Lung (tissue), 12 donors: ENCODE data around the gene KLRF1. TPM values are rescaled to one million over a fixed set of nuclear protein-coding genes. Genes with fewer than 3 reads are reported as not detected.

Experiments
- ATAC-seq: fragments of 200-7000 bp; cut with Tn5 transposase; one replicate; pipeline ENCODE4 v1.9.1; 2020; ENCODE audit warnings: moderate number of reproducible peaks; ENCODE audit not compliant: insufficient read depth, low FRiP score
- DNase-seq, 3 donors: peaks; one replicate each; pipeline ENCODE4 v3.0.0-alpha.2; 2013 to 2017
- H3K27ac ChIP-seq, 2 donors: one replicate each; pipeline ENCODE4 v1.5.1; 2013; ENCODE audit warnings: mild to moderate bottlenecking in 2 of 2, moderate library complexity in 2 of 2, control low read depth in 1 of 2, inconsistent platforms in 1 of 2, low read depth in 1 of 2, low read length in 1 of 2
- H3K27me3 ChIP-seq, 3 donors: one replicate each; pipeline ENCODE4 v1.5.1; 2013; ENCODE audit warnings: low read length in 2 of 3; ENCODE audit not compliant: control insufficient read depth in 3 of 3, insufficient read depth in 3 of 3
- H3K36me3 ChIP-seq, 4 donors: one replicate each; pipeline ENCODE4 v1.5.1; 2013; ENCODE audit warnings: low read length in 4 of 4, mild to moderate bottlenecking in 1 of 4, moderate library complexity in 1 of 4; ENCODE audit not compliant: control insufficient read depth in 4 of 4, insufficient read depth in 4 of 4
- H3K4me1 ChIP-seq, 5 donors: one replicate each; pipeline ENCODE4 v1.5.1; 2013; ENCODE audit warnings: low read length in 5 of 5, mild to moderate bottlenecking in 2 of 5, moderate library complexity in 1 of 5; ENCODE audit not compliant: control insufficient read depth in 5 of 5, insufficient read depth in 5 of 5
- H3K4me3 ChIP-seq: one replicate; pipeline ENCODE4 v1.5.1; 2013; ENCODE audit warnings: mild to moderate bottlenecking, control low read depth, moderate library complexity
- H3K9ac ChIP-seq, 2 donors: one replicate each; pipeline ENCODE4 v1.5.1; 2013; ENCODE audit warnings: low read length in 2 of 2, control low read depth in 1 of 2; ENCODE audit not compliant: insufficient read depth in 1 of 2
- H3K9me3 ChIP-seq, 4 donors: one replicate each; pipeline ENCODE4 v1.5.1; 2013; ENCODE audit warnings: low read length in 3 of 4, mild to moderate bottlenecking in 1 of 4, moderate library complexity in 1 of 4; ENCODE audit not compliant: control insufficient read depth in 4 of 4, insufficient read depth in 3 of 4
- CTCF ChIP-seq: IDR thresholded peaks from 2 replicates; pipeline ENCODE4 v1.5.1; 2012; ENCODE audit warnings: mild to moderate bottlenecking; ENCODE audit errors: control extremely low read depth, extremely low read depth
- WGBS, 2 donors: extraction: QIAGEN DNeasy Blood & Tissue Kit; methylation state at CpG; one replicate each; pipeline ENCODE4 v1.1.7; 2013; 5-methylcytosine and 5-hydroxymethylcytosine counted together
- polyA plus RNA-seq, 2 donors: library from polyadenylated mRNA; stranded (reverse); fragments of 200-250 nt; gene quantifications; one replicate each; pipeline ENCODE4 v1.2.1, GENCODE V29; 2013
- total RNA-seq, 2 donors: library from RNA; depleted of rRNA in 1 of 2; stranded (reverse); fragments of >200 nt in 1 of 2; gene quantifications; one replicate each; pipeline ENCODE4 v1.2.1, GENCODE V29; 2014 to 2021
- donor health status: control.
- donor health status: control.
- donor health status: Bipolar disorder and iron deficiency.
- donor health status: healthy.
- donor health status: DM: yes; HTN: yes; CAD: no.

Gene KLRF1
- total and polyA plus RNA-seq, 4 donors = 1.1 to 2.2 (median 1.4) TPM

- ATAC-seq = no peak
- Histone ChIP-seq H3K9ac (no peak overlapping the region), H3K9me3 (no peaks in the 10 kb centered on the region), H3K27ac (no peak overlapping the region), H3K4me1 (no peaks in the 10 kb centered on the region), H3K4me3 (no peak overlapping the region), H3K27me3 (peaks cover 0 to 2% (median 0%) of the 10 kb centered on the region in 3 donors), H3K36me3 (no peaks in the 10 kb centered on the region)
- no peak for TF ChIP-seq CTCF
- WGBS, 2 donors = 92 to 96% methylated on average over 5 of the region's 5 CpGs
- DNase-seq = no peak
Measured at GRCh38 chr12:9881988-9882387, 54.7 kb downstream of the KLRF1 start.

- no peak overlapping the region for H3K27ac ChIP-seq
- ATAC-seq = no peak
- TF ChIP-seq CTCF = no peak
Measured at GRCh38 chr12:9883175-9883574, 55.9 kb downstream of the KLRF1 start.

GRCh38 chr12:9888665-9889273 lies 61.5 kb downstream of the KLRF1 start:
- H3K27ac ChIP-seq = no peak overlapping the region
- H3K4me3 ChIP-seq = no peak overlapping the region
- H3K27me3 ChIP-seq = peaks cover 0 to 2% (median 0%) of the 10 kb centered on the region in 3 donors
- no peak overlapping the region for H3K9ac ChIP-seq
- H3K4me1 ChIP-seq = no peaks in the 10 kb centered on the region
- WGBS, 2 donors = 66 to 72% methylated on average over 4 of the region's 4 CpGs
- DNase-seq = no peak
- no peaks in the 10 kb centered on the region for H3K9me3 ChIP-seq
- ATAC-seq = no peak
- no peak for TF ChIP-seq CTCF
- no peaks in the 10 kb centered on the region for H3K36me3 ChIP-seq

More at GRCh38 chr12:9883175-9883574, 55.9 kb downstream of the KLRF1 start:
- peak in 1 of 3 donors; percentile 36 for DNase-seq
- H3K9ac ChIP-seq = no peak overlapping the region
- H3K9me3 ChIP-seq = no peaks in the 10 kb centered on the region
- no peak overlapping the region for H3K4me3 ChIP-seq
- H3K4me1 ChIP-seq = no peaks in the 10 kb centered on the region
- peaks cover 0 to 2% (median 0%) of the 10 kb centered on the region in 3 donors for H3K27me3 ChIP-seq
- no peaks in the 10 kb centered on the region for H3K36me3 ChIP-seq

Other genes starting within 250 kb of the KLRF1 start
- 1 to 10 TPM; 1.4 to 3.5 TPM for gene KLRB1, start 219.6 kb upstream of the KLRF1 start, total RNA-seq
- gene KLRB1, start 219.6 kb upstream of the KLRF1 start, polyA plus RNA-seq = 1 to 10 TPM; 1.9 to 2.7 TPM
- gene CLEC2D, start 157.8 kb upstream of the KLRF1 start, total RNA-seq = 10 to 100 TPM; 11.6 to 30.5 TPM
- 1 to 10 TPM; 4.4 to 6.4 TPM for gene CLEC2D, start 157.8 kb upstream of the KLRF1 start, polyA plus RNA-seq
- 1 to 10 TPM in 1 of 2 donors, under 1 TPM in 1; 0.74 to 2.1 TPM for gene CLECL1, start 94.4 kb upstream of the KLRF1 start, total RNA-seq
- gene CLECL1, start 94.4 kb upstream of the KLRF1 start, polyA plus RNA-seq = 1 to 10 TPM in 1 of 2 donors, under 1 TPM in 1; 0.72 to 1.9 TPM
- gene CD69, start 66.6 kb upstream of the KLRF1 start, total RNA-seq = 10 to 100 TPM in 1 of 2 donors, 1 to 10 TPM in 1; 5.2 to 17.4 TPM
- gene CD69, start 66.6 kb upstream of the KLRF1 start, polyA plus RNA-seq = 10 to 100 TPM in 1 of 2 donors, 1 to 10 TPM in 1; 3.9 to 14.2 TPM
- gene CLEC2B, start 41.9 kb downstream of the KLRF1 start, total RNA-seq = 10 to 100 TPM; 14.1 to 70.1 TPM
- 10 to 100 TPM; 17.0 to 19.0 TPM for gene CLEC2B, start 41.9 kb downstream of the KLRF1 start, polyA plus RNA-seq
- not detected for gene KLRF2, start 54.0 kb downstream of the KLRF1 start, total RNA-seq
- not detected for gene KLRF2, start 54.0 kb downstream of the KLRF1 start, polyA plus RNA-seq
- not detected for gene CLEC2A, start 104.9 kb downstream of the KLRF1 start, total RNA-seq
- not detected for gene CLEC2A, start 104.9 kb downstream of the KLRF1 start, polyA plus RNA-seq
- 10 to 100 TPM; 13.8 to 15.0 TPM for gene CLEC12A, start 143.9 kb downstream of the KLRF1 start, total RNA-seq
- gene CLEC12A, start 143.9 kb downstream of the KLRF1 start, polyA plus RNA-seq = 10 to 100 TPM; 19.2 to 21.9 TPM
- gene CLEC1B, start 171.6 kb downstream of the KLRF1 start, total RNA-seq = 1 to 10 TPM in 1 of 2 donors, not detected in 1; 2.2 TPM
- 1 to 10 TPM in 1 of 2 donors, under 1 TPM in 1; 0.57 to 1.5 TPM for gene CLEC1B, start 171.6 kb downstream of the KLRF1 start, polyA plus RNA-seq
- gene CLEC12B, start 183.1 kb downstream of the KLRF1 start, total RNA-seq = 1 to 10 TPM; 2.6 to 3.2 TPM
- gene CLEC12B, start 183.1 kb downstream of the KLRF1 start, polyA plus RNA-seq = 1 to 10 TPM in 1 of 2 donors, under 1 TPM in 1; 0.41 to 2.5 TPM
- gene CLEC9A, start 203.2 kb downstream of the KLRF1 start, total RNA-seq = under 1 TPM; 0.12 to 0.60 TPM
- under 1 TPM; 0.14 to 0.52 TPM for gene CLEC9A, start 203.2 kb downstream of the KLRF1 start, polyA plus RNA-seq